Parathyroid adenoma (tissue), 2 donors: ENCODE data around the gene GSG1L2.

ENCODE experiments used
- H2AFZ ChIP-seq: fragments of 300-600 bp; sonication (generic); one replicate; pipeline ENCODE4 v1.7.0; 2017; ENCODE audit warnings: antibody characterized with exemption, mild to moderate bottlenecking
- H3K27ac ChIP-seq: fragments of 300-600 bp; sonication (generic); one replicate; pipeline ENCODE4 v1.7.0; 2017
- H3K27me3 ChIP-seq: fragments of 300-600 bp; sonication (generic); one replicate; pipeline ENCODE4 v1.7.0; 2017; ENCODE audit warnings: low read length; ENCODE audit not compliant: control insufficient read depth, insufficient read depth
- H3K36me3 ChIP-seq: fragments of 300-600 bp; sonication (generic); one replicate; pipeline ENCODE4 v1.7.0; 2017; ENCODE audit warnings: low read length; ENCODE audit not compliant: control insufficient read depth, insufficient read depth
- H3K4me1 ChIP-seq: fragments of 300-600 bp; sonication (generic); one replicate; pipeline ENCODE4 v1.7.0; 2017; ENCODE audit warnings: control low read depth
- H3K4me2 ChIP-seq: fragments of 300-600 bp; sonication (generic); one replicate; pipeline ENCODE4 v1.7.0; 2017; ENCODE audit warnings: low read length
- H3K4me3 ChIP-seq: fragments of 300-600 bp; sonication (generic); one replicate; pipeline ENCODE4 v1.7.0; 2017; ENCODE audit warnings: low read depth, low read length
- H3K79me2 ChIP-seq: fragments of 300-600 bp; sonication (generic); one replicate; pipeline ENCODE4 v1.7.0; 2017; ENCODE audit warnings: control low read depth
- H3K9ac ChIP-seq: fragments of 300-600 bp; sonication (generic); one replicate; pipeline ENCODE4 v1.7.0; 2017; ENCODE audit warnings: mild to moderate bottlenecking
- H3K9me3 ChIP-seq: fragments of 300-600 bp; sonication (generic); one replicate; pipeline ENCODE4 v1.7.0; 2017; ENCODE audit warnings: low read length; ENCODE audit not compliant: control insufficient read depth
- CTCF ChIP-seq: fragments of 300-600 bp; sonication (generic); IDR thresholded peaks from one replicate; pipeline ENCODE4 v1.7.0; 2017; ENCODE audit warnings: antibody characterized with exemption, mild to moderate bottlenecking
- donor health status: primary hyperparathyroidism.

The GSG1L2 gene

GRCh38 chr17:9810100-9810949 is 11.6 kb downstream of the GSG1L2 start:
- Histone ChIP-seq H3K4me3 (no peak overlapping the region), H3K4me2 (no peak overlapping the region), H3K9me3 (no peaks in the 10 kb centered on the region), H3K36me3 (no peaks in the 10 kb centered on the region), H3K27ac (no peak overlapping the region), H3K79me2 (no peaks in the 10 kb centered on the region), H2AFZ (no peak overlapping the region), H3K4me1 (no peaks in the 10 kb centered on the region), H3K9ac (no peak overlapping the region), H3K27me3 (no peaks in the 10 kb centered on the region)
- no peak for TF ChIP-seq CTCF

DNA sequence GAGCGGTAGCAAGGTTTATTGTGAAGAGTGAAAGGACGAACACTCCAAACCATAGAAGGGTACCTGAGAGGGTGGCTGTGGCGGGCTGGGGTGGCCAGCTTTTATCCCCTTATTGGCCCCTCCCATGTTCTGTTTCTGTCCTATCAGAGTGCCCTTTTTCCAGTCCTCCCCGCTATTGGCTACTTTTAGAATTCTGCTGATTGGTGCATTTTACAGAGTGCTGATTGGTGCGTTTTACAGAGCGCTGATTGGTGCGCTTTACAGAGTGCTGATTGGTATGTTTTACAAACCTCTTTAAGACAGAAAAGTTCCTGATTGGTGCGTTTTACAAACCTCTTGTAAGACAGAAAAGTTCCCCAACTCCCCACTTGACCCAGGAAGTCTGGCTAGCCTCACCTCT is 12.5 kb downstream of the GSG1L2 start:
- Histone ChIP-seq H3K4me2 (no peak overlapping the region), H3K27me3 (no peaks in the 10 kb centered on the region), H3K9me3 (no peaks in the 10 kb centered on the region), H3K27ac (no peak overlapping the region), H3K9ac (no peak overlapping the region), H3K4me1 (no peaks in the 10 kb centered on the region), H3K79me2 (no peaks in the 10 kb centered on the region), H3K4me3 (no peak overlapping the region), H3K36me3 (no peaks in the 10 kb centered on the region), H2AFZ (no peak overlapping the region)
- TF ChIP-seq CTCF, result no peak

GRCh38 chr17:9806699-9807098 is 15.2 kb downstream of the GSG1L2 start:
- no peak for TF ChIP-seq CTCF
- Histone ChIP-seq H3K4me3 (no peak overlapping the region), H3K27ac (no peak overlapping the region)

GRCh38 chr17:9805769-9806168 is 16.1 kb downstream of the GSG1L2 start:
- no peak overlapping the region for H2AFZ ChIP-seq
- no peaks in the 10 kb centered on the region for H3K36me3 ChIP-seq

More at GRCh38 chr17:9806699-9807098, 15.2 kb downstream of the GSG1L2 start:
- H3K36me3 ChIP-seq, result no peaks in the 10 kb centered on the region
- H3K27me3 ChIP-seq, result no peaks in the 10 kb centered on the region
- no peak overlapping the region for H3K9ac ChIP-seq
- no peaks in the 10 kb centered on the region for H3K9me3 ChIP-seq
- no peak overlapping the region for H2AFZ ChIP-seq
- no peak overlapping the region for H3K4me2 ChIP-seq
- H3K4me1 ChIP-seq, result no peaks in the 10 kb centered on the region
- H3K79me2 ChIP-seq, result no peaks in the 10 kb centered on the region

More at GRCh38 chr17:9805769-9806168, 16.1 kb downstream of the GSG1L2 start:
- TF ChIP-seq CTCF, result no peak
- no peaks in the 10 kb centered on the region for H3K27me3 ChIP-seq
- H3K4me2 ChIP-seq, result no peak overlapping the region
- H3K9ac ChIP-seq, result no peak overlapping the region
- no peaks in the 10 kb centered on the region for H3K9me3 ChIP-seq
- H3K4me1 ChIP-seq, result no peaks in the 10 kb centered on the region
- H3K4me3 ChIP-seq, result no peak overlapping the region
- H3K79me2 ChIP-seq, result no peaks in the 10 kb centered on the region
- H3K27ac ChIP-seq, result no peak overlapping the region
